Ramos (cell line): Measurements from ENCODE around the gene NFATC2.
"Not testable (repeated sequence)": the region's sequence is repeated elsewhere in the genome, so short reads cannot be mapped to it uniquely, and the experiment has no call there.

Experiments used
- in situ Hi-C: fragments of 300-500 bp; cut with MboI; formaldehyde crosslinking; loops from one replicate; pipeline ENCODE4 v1.14.3; 2022; ENCODE audit warnings: low sequenced_read_pairs; ENCODE audit not compliant: unreplicated experiment

Gene NFATC2

DNA sequence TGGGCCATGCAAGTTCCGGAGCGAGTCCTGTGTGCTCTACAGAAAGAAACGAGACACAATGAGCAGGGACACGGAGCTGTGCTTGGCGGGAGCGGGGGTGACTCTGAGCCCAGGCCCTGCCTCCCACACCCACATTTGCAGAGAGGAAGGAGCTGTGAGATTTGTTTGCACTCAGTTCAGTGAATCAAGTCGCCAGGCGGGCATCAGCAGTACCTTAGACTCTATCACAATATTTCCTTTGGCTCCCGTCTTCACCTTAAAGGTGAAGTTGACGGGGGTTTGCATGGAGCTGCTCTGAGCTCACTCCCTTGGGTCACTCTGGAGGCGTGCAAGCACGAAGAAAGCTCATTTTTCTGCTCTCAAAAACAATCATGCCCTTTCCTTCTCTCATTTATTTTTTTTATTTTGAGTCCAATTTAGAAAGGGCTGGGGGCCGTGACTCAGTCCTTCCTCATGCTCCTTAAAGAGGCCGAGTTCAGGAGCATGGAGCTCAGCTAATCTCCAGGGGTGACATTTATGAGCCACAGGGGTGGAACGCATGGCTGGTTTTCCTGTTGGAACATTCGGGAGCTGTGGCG lies 188.2 kb downstream of the NFATC2 start:
- in situ Hi-C loops: no loop called here

DNA sequence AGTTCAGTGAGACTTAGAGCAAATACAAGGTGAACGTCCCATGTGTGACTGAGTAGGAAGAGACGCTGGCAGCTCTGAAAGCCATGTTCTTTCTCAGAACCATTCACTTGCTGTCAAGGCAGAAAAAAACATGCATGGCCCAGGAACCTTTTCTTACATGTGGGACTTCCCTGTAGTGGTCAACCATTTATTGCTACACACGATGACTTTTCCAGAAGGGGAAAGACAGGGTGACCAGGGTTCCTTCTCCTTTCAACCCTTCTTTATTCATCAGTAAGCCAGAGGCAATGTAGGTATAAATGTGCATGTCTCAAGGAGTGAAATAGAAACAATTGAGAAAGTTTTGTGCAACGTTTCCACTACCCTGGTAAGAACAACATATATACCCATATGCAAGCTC lies 189.0 kb downstream of the NFATC2 start:
- in situ Hi-C loops: no loop called here

GRCh38 chr20:51352791-51353190 lies 189.7 kb downstream of the NFATC2 start:
- in situ Hi-C loops: no loop called here

- in situ Hi-C loops: no loop called here
These were observed 191.4 kb downstream of the NFATC2 start for GRCh38 chr20:51350941-51351631.

- in situ Hi-C loops: no loop called here
These were observed 193.6 kb downstream of the NFATC2 start for GRCh38 chr20:51348876-51349275.

- in situ Hi-C loops: no loop called here
These were observed 194.7 kb downstream of the NFATC2 start for GRCh38 chr20:51347831-51348230.

DNA sequence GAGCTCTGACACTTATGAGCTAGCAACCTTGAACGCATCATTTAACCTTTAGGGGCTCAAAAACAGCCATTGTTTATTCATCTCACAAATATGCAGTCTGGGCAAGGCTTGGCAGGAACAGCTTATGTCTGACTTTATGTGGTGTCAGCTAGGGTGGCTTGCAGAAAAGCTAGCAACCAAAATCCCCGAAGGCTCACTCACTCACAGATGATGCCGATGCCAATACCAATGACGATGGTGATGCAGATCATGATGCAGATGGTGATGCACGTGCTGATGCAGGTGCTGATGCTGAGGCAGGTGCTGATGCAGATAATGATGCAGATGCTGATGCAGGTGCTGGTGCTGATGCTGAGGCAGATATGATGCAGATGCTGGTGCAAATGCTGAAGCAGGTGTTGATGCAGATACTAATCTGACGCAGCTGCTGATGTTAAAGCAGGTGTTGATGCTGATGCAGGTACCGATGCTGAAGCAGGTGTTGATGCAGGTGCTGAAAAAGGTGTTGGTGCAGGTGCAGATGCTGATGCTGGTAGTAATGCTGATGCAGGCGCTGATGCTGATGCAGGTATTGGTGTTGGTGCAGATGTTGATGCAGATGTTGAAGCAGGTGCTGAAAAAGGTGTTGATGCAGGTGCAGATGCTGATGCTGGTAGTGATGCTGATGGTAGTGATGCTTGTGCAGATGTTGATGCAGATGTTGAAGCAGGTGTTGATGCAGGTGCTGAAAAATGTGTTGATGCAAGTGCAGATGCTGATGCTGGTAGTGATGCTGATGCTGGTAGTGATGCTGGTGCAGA lies 195.6 kb downstream of the NFATC2 start:
- in situ Hi-C loops: no loop called here

GRCh38 chr20:51345601-51346101 lies 196.9 kb downstream of the NFATC2 start:
- in situ Hi-C loops: no loop called here

- in situ Hi-C loops: not testable (repeated sequence)
These were observed 198.7 kb downstream of the NFATC2 start for GRCh38 chr20:51343802-51344201.

GRCh38 chr20:51342510-51343236 lies 199.8 kb downstream of the NFATC2 start:
- in situ Hi-C loops: no loop called here

DNA sequence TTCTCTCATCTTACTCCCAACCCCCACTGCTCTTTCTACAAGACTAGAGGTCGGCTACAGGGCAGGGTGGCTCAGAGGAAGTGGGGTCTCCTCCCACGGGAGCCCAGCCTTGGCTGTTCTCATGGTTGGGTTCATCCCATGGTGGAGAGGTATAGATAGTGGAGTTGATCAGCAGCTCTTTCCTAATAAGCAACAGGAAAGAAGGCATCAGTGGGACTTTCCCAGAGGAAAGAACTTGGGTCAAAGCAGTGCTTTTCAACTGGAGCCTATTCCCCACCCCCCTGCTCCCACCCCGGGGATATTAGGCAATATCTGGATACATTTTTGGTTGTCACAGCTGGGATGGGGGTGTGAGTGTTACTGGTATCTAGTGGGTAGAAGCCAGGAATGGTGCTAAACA lies 200.9 kb downstream of the NFATC2 start:
- in situ Hi-C loops: no loop called here

DNA sequence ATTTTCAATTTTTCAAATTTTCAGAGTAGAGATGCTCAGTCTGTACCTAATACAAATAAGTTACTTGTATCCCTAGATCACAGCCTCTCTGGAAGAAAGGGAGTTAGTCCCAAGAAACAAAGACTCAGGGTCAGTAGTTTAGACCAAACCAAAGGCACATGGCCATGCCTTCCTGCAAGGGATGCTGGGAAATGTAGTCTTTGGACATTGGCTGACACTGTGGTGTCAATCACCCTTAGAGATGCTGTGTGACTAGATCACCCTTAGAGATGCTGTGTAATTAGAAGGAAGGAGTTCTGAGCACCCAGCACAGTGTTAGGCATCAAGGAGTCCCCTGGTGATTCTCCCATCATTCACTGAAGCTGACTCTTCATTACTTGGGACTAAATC lies 202.1 kb downstream of the NFATC2 start:
- in situ Hi-C loops: no loop called here

- in situ Hi-C loops: no loop called here
These were observed 202.6 kb downstream of the NFATC2 start for GRCh38 chr20:51339721-51340450.

- in situ Hi-C loops: no loop called here
These were observed 203.7 kb downstream of the NFATC2 start for GRCh38 chr20:51338692-51339440.

- in situ Hi-C loops: no loop called here
These were observed 205.3 kb downstream of the NFATC2 start for GRCh38 chr20:51337126-51337805.
